Uterus (tissue), 2 donors: ENCODE measurements around the gene FNDC11.

Source experiments
- POLR2A ChIP-seq, 2 donors: fragments of 450-650 bp; IDR thresholded peaks; one replicate each; pipeline ENCODE4 v1.6.1; 2016; ENCODE audit warnings: antibody characterized with exemption in 2 of 2, mild to moderate bottlenecking in 1 of 2, moderate library complexity in 1 of 2
- TF ChIP-seq, protein P1 (sequence below), 4 experiments: fragments of 200-600 bp in 2 of 4; fragments of 450-650 bp in 2 of 4; sonication (generic) in 2 of 4; IDR thresholded peaks; one replicate each; pipeline ENCODE4 v1.5.1; 2016 to 2019; ENCODE audit warnings: antibody characterized with exemption in 4 of 4, mild to moderate bottlenecking in 2 of 4, moderate library complexity in 1 of 4

DNA sequence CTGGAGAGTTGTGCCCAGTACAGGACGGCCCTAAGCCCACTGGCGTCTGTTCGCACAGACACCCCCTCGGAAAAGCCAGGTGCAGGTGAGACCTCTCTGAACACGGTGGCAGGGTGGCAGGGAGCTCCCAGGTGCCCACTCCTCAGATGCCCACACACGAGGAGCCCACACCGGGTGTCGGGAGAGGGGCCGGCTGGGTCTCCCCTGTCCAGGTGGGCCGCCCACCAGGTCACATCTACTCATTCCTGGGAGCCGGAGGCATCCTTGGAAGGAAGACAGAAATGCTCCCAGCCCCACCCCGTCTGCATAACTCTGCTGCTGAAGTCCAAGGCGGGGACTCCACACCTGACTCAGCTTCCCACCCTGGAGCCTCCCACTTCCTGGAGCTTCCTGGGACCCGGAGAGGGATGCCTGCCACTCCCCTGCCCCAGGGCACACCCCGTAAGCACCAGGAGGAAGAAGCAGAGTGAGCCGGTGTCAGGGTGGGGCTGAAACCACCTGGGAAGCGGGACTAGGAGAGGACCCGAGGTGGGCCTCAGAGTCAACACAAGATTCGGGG lies 8.9 kb upstream of the FNDC11 start:
- TF ChIP-seq, protein P1, sequence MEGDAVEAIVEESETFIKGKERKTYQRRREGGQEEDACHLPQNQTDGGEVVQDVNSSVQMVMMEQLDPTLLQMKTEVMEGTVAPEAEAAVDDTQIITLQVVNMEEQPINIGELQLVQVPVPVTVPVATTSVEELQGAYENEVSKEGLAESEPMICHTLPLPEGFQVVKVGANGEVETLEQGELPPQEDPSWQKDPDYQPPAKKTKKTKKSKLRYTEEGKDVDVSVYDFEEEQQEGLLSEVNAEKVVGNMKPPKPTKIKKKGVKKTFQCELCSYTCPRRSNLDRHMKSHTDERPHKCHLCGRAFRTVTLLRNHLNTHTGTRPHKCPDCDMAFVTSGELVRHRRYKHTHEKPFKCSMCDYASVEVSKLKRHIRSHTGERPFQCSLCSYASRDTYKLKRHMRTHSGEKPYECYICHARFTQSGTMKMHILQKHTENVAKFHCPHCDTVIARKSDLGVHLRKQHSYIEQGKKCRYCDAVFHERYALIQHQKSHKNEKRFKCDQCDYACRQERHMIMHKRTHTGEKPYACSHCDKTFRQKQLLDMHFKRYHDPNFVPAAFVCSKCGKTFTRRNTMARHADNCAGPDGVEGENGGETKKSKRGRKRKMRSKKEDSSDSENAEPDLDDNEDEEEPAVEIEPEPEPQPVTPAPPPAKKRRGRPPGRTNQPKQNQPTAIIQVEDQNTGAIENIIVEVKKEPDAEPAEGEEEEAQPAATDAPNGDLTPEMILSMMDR (IDR thresholded peaks at IDR 0.05): no peak
- TF ChIP-seq POLR2A (IDR thresholded peaks at IDR 0.05): no peak
